ENCODE data around the gene RIPOR2.

DNA sequence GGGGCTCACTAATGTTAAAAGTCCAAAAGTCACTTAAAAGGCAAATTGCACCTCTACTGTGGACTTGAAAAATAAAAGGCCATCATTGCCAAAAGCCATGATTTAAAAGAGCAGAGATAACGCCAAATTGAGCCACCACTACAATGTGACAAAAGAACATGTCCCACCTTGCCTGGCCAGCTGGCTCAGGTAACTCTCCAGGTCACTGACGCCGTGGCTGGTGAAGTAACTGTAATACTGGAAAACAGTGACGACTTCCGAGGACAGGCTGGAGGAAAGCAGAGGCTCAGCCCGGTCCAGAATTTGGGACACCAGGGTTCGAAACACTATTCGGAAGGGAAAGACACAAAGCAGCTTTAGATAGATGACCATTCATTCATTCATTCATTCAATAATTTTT, 107.8 kb downstream of the RIPOR2 start:
- no peak for TF ChIP-seq TAF1 (IDR thresholded peaks at IDR 0.05; ENCODE audit: low read depth, low read length)
- no peak for TF ChIP-seq POLR2AphosphoS5 (IDR thresholded peaks at IDR 0.05; ENCODE audit: low read depth, low read length)
